KG1 (cell line): ENCODE data around the gene SLC17A5.
"Not testable (repeated sequence)": the region's sequence is repeated elsewhere in the genome, so short reads cannot be mapped to it uniquely, and the experiment has no call there.

ENCODE experiments used
- DNase-seq: peaks from one replicate; lab custom pipeline; 2025; lab: John Stamatoyannopoulos, UW

SLC17A5 gene

GRCh38 chr6:73614802-73615201, 39.0 kb downstream of the SLC17A5 start:
- no peak for DNase-seq

GRCh38 chr6:73613806-73614536, 39.8 kb downstream of the SLC17A5 start:
- no peak for DNase-seq

- DNase-seq: no peak
These were observed 41.2 kb downstream of the SLC17A5 start for GRCh38 chr6:73612611-73613010.

GRCh38 chr6:73610444-73611275, 43.1 kb downstream of the SLC17A5 start:
- peak; percentile 6 for DNase-seq

- no peak for DNase-seq
These were observed 45.0 kb downstream of the SLC17A5 start for GRCh38 chr6:73608761-73609160.

- no peak for DNase-seq
These were observed 47.4 kb downstream of the SLC17A5 start for GRCh38 chr6:73606428-73606827.

- DNase-seq: no peak
These were observed 49.3 kb downstream of the SLC17A5 start for GRCh38 chr6:73604461-73604860.

- DNase-seq: no peak
These were observed 49.8 kb downstream of the SLC17A5 start for GRCh38 chr6:73604020-73604419.

GRCh38 chr6:73586416-73586974, 67.3 kb downstream of the SLC17A5 start:
- peak; percentile 30 for DNase-seq

- DNase-seq: peak; percentile 69
These were observed 68.0 kb downstream of the SLC17A5 start for GRCh38 chr6:73585566-73586415.

- DNase-seq: no peak
These were observed 72.5 kb downstream of the SLC17A5 start for GRCh38 chr6:73581293-73581692.

GRCh38 chr6:73580247-73581149, 73.3 kb downstream of the SLC17A5 start:
- DNase-seq: peak; percentile 29

GRCh38 chr6:73579851-73580246, 73.9 kb downstream of the SLC17A5 start:
- DNase-seq: no peak

- DNase-seq: no peak
These were observed 74.4 kb downstream of the SLC17A5 start for GRCh38 chr6:73579389-73579788.

GRCh38 chr6:73577676-73578075, 76.1 kb downstream of the SLC17A5 start:
- DNase-seq: no peak

- DNase-seq: not testable (repeated sequence)
These were observed 81.3 kb downstream of the SLC17A5 start for GRCh38 chr6:73572531-73572930.

GRCh38 chr6:73571218-73572181, 82.3 kb downstream of the SLC17A5 start:
- not testable (repeated sequence) for DNase-seq

GRCh38 chr6:73569121-73569520, 84.7 kb downstream of the SLC17A5 start:
- no peak for DNase-seq

- no peak for DNase-seq
These were observed 86.7 kb downstream of the SLC17A5 start for GRCh38 chr6:73566954-73567591.
